Measurements from ENCODE around the gene GIPR.

DNA sequence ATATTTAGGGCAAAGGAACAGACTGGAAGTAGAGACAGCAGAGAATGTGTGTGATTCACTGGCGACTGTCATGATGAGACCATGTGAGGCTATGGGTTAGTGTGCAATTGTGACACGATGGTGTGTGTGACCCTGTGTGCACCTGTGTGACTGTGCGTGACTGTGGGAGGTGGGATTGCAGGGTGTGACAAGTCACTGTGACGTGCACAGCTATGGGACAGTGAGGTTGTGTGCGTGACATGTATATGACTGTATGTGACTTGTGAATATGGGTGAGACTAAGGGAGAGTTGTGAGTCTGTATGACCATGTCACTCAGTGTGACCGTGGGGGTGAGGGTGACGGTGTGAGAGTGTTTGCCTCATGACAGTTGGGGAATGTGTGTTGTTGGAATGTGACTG lies 3.4 kb upstream of the GIPR start:
- TF ChIP-seq, protein P1, sequence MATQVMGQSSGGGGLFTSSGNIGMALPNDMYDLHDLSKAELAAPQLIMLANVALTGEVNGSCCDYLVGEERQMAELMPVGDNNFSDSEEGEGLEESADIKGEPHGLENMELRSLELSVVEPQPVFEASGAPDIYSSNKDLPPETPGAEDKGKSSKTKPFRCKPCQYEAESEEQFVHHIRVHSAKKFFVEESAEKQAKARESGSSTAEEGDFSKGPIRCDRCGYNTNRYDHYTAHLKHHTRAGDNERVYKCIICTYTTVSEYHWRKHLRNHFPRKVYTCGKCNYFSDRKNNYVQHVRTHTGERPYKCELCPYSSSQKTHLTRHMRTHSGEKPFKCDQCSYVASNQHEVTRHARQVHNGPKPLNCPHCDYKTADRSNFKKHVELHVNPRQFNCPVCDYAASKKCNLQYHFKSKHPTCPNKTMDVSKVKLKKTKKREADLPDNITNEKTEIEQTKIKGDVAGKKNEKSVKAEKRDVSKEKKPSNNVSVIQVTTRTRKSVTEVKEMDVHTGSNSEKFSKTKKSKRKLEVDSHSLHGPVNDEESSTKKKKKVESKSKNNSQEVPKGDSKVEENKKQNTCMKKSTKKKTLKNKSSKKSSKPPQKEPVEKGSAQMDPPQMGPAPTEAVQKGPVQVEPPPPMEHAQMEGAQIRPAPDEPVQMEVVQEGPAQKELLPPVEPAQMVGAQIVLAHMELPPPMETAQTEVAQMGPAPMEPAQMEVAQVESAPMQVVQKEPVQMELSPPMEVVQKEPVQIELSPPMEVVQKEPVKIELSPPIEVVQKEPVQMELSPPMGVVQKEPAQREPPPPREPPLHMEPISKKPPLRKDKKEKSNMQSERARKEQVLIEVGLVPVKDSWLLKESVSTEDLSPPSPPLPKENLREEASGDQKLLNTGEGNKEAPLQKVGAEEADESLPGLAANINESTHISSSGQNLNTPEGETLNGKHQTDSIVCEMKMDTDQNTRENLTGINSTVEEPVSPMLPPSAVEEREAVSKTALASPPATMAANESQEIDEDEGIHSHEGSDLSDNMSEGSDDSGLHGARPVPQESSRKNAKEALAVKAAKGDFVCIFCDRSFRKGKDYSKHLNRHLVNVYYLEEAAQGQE (IDR thresholded peaks at IDR 0.05; ENCODE audit: low read depth) = no peak
- TF ChIP-seq CEBPB (IDR thresholded peaks at IDR 0.05) (no peak), NFIC (IDR thresholded peaks at IDR 0.05) (no peak), EP300 (IDR thresholded peaks at IDR 0.05; ENCODE audit: borderline replicate concordance) (no peak)

Data from Ishikawa (cell line).